A673 (cell line): ENCODE measurements around the gene PHLDB2. TPM values are rescaled to one million over a fixed set of nuclear protein-coding genes. Genes with fewer than 3 reads are reported as not detected.

Experiments
- BruUV-seq: library from RNA; stranded (reverse); fragments of 400-500 nt; replicated peaks from 2 replicates; lab custom pipeline; 2021; lab: Mats Ljungman, UMichigan
- CTCF ChIA-PET: fragments of 300-600 bp; sonication (Branson Sonifier 250); formaldehyde crosslinking; loops from one replicate; lab custom pipeline; 2022; ENCODE audit warnings: antibody characterized with exemption; lab: Charles Lee
- POLR2A ChIA-PET: fragments of 300-600 bp; sonication (Branson Sonifier 250); formaldehyde crosslinking; loops from one replicate; lab custom pipeline; 2022; ENCODE audit warnings: antibody characterized with exemption; ENCODE audit not compliant: low non-redundant PET; lab: Charles Lee
- DNase-seq: peaks from one replicate; pipeline ENCODE4 v3.0.0-alpha.2; 2015; ENCODE audit warnings: low spot score
- H3K27ac ChIP-seq: fragments of 200-600 bp; sonication (generic); 2 replicates; pipeline ENCODE4 v1.5.1; 2016; ENCODE audit warnings: mixed run types, low read depth, mild to moderate bottlenecking, mixed read lengths, antibody characterized with exemption, low read length; ENCODE audit not compliant: poor library complexity, severe bottlenecking
- H3K27me3 ChIP-seq: fragments of 200-600 bp; sonication (generic); replicated peaks from 2 replicates; pipeline ENCODE4 v1.6.1; 2017; ENCODE audit warnings: mixed run types, low read depth, mild to moderate bottlenecking, mixed read lengths, antibody characterized with exemption, low read length; ENCODE audit not compliant: insufficient read depth, poor library complexity
- H3K36me3 ChIP-seq: fragments of 200-600 bp; sonication (generic); 2 replicates; pipeline ENCODE4 v1.6.1; 2016; ENCODE audit warnings: mixed run types, mild to moderate bottlenecking, mixed read lengths, antibody characterized with exemption, low read length; ENCODE audit not compliant: insufficient read depth, poor library complexity, severe bottlenecking
- H3K4me1 ChIP-seq: fragments of 200-600 bp; sonication (generic); 2 replicates; pipeline ENCODE4 v1.6.1; 2017; ENCODE audit warnings: mixed run types, mild to moderate bottlenecking, mixed read lengths, antibody characterized with exemption, low read length; ENCODE audit not compliant: insufficient read depth, poor library complexity, severe bottlenecking
- H3K4me3 ChIP-seq: fragments of 200-600 bp; sonication (generic); 2 replicates; pipeline ENCODE4 v1.5.1; 2016; ENCODE audit warnings: low read depth, mixed run types, mild to moderate bottlenecking, mixed read lengths, low read length; ENCODE audit not compliant: poor library complexity, severe bottlenecking
- H3K9me3 ChIP-seq: fragments of 200-600 bp; sonication (generic); 2 replicates; pipeline ENCODE4 v1.6.1; 2016; ENCODE audit warnings: mixed run types, low read depth, mild to moderate bottlenecking, mixed read lengths, antibody characterized with exemption, low read length; ENCODE audit not compliant: poor library complexity, severe bottlenecking
- EZH2 ChIP-seq: fragments of 200-600 bp; sonication (generic); IDR thresholded peaks from 2 replicates; pipeline ENCODE4 v1.6.1; 2017; ENCODE audit warnings: borderline replicate concordance, low read depth, mild to moderate bottlenecking, mixed read lengths, antibody characterized with exemption, low read length; ENCODE audit not compliant: poor library complexity, severe bottlenecking
- intact Hi-C: fragments of 100-400 bp; cut with micrococcal nuclease; formaldehyde crosslinking; loops from one replicate; pipeline ENCODE4 v1.10.0; 2022; ENCODE audit not compliant: unreplicated experiment
- total RNA-seq: library from RNA; stranded (reverse); gene quantifications from 2 replicates; pipeline ENCODE4 v1.2.3, GENCODE V29; 2021
- TF ChIP-seq, protein P1 (sequence below): fragments of 300-800, 200-600 bp; sonication (generic); conservative IDR thresholded peaks from 2 replicates; pipeline ENCODE4 v1.5.1; 2017; ENCODE audit warnings: low read depth, mild to moderate bottlenecking, antibody characterized with exemption, low read length, moderate library complexity, mixed read lengths

The PHLDB2 gene
- total RNA-seq, 1 experiment from 2014 or later = 13.1 TPM

DNA sequence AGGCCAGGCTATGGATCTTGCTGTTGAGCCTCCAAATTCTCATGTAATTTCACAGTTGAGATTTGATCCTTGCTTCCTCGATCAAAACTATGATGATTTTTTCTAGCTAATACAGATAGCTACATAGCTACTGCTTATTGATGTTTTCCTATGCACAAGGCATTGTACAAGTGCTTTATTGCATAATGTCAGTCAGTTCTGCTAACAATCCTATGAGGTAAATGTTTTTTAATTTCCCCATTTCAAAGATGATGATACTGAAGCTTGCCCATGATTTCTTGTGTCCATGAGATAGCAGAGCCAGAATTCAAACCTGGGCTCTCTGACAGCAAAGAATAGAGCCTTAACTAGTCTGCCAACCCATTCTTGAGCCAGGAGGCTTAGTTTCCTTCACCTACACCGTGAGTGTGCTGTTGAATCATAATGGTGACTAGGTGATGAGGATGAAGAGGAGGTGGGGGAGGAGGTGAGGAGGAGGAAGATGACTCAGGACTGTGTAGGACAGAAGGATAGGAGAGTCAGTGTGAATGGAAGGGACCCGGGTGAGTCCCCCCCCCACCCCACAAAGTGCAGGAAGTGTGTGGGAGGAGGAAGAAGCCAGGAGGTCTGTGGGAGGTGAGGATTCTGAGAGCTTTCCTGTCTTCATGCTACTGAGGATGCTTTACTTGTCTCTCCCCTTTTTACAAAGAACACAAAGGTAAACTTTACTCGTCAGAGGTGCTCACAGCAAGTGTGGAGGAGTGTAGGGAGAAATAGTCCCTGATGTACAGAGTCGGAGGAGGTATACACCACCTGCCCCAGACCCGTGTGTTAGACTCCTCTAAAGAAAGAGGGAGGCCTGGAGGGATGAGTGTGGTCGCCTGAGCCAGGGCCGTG is 143.3 kb downstream of the PHLDB2 start:
- H3K4me3 ChIP-seq = no peak overlapping the region
- TF ChIP-seq EZH2 = no peak
- TF ChIP-seq, protein P1, sequence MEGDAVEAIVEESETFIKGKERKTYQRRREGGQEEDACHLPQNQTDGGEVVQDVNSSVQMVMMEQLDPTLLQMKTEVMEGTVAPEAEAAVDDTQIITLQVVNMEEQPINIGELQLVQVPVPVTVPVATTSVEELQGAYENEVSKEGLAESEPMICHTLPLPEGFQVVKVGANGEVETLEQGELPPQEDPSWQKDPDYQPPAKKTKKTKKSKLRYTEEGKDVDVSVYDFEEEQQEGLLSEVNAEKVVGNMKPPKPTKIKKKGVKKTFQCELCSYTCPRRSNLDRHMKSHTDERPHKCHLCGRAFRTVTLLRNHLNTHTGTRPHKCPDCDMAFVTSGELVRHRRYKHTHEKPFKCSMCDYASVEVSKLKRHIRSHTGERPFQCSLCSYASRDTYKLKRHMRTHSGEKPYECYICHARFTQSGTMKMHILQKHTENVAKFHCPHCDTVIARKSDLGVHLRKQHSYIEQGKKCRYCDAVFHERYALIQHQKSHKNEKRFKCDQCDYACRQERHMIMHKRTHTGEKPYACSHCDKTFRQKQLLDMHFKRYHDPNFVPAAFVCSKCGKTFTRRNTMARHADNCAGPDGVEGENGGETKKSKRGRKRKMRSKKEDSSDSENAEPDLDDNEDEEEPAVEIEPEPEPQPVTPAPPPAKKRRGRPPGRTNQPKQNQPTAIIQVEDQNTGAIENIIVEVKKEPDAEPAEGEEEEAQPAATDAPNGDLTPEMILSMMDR = no peak
- peaks cover 4% of the 10 kb centered on the region for H3K4me1 ChIP-seq
- BruUV-seq = no TSS peak
- H3K27me3 ChIP-seq = no peaks in the 10 kb centered on the region
- H3K27ac ChIP-seq = no peak overlapping the region
- no peak for DNase-seq
- intact Hi-C loops = no loop called here
- no peaks in the 10 kb centered on the region for H3K36me3 ChIP-seq
- no peaks in the 10 kb centered on the region for H3K9me3 ChIP-seq
- CTCF ChIA-PET = interaction anchor here (1.2 to 1.9 kb wide), 2 partner anchors 12 to 13 kb away, joined by 3 to 6 read pairs; no protein-coding TSS in a partner anchor
- POLR2A ChIA-PET = no interaction called here

DNA sequence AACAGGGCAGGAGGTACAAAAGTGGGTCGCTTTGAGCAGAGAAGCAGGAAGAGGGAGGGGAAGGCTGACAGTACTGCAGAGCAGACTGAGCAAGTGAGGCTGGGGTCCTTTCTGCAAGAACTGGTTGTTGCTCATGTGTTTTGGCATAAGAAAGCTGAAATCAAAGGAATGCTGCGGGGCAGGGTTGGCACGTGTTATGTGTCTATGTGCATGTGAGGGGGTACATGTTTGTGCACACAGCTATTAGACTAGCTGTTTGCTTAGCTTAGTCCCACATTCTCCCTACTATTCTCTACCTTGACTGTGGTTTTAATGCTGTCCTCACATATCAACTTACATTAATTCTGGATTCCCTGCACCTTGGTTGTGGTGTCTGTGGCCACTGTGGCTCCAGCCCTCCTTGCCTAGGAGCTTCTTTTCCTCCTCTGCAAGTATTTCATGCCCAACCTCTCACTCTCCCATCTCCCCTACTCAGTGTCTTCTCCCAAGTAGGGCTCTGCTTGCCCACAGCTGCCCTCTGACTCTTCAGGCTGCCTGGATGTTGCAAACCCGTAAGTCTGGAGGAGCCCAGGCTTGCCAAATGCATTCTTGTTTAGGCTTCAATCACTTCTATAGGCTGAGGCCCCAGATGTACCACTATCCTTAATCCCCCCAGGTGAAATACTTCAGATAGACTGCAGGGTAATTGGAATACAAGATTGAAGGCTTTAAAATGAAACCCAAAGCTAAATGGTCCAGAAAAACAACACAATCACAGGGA is 144.4 kb downstream of the PHLDB2 start:
- H3K27ac ChIP-seq = no peak overlapping the region
- BruUV-seq = no TSS peak
- H3K4me1 ChIP-seq = peaks cover 16% of the 10 kb centered on the region
- no peaks in the 10 kb centered on the region for H3K9me3 ChIP-seq
- TF ChIP-seq, protein P1 = no peak
- no peak for TF ChIP-seq EZH2
- DNase-seq = no peak
- H3K36me3 ChIP-seq = no peaks in the 10 kb centered on the region
- H3K4me3 ChIP-seq = no peak overlapping the region
- CTCF ChIA-PET = no interaction called here
- no peaks in the 10 kb centered on the region for H3K27me3 ChIP-seq
- intact Hi-C loops = no loop called here
- POLR2A ChIA-PET = no interaction called here

DNA sequence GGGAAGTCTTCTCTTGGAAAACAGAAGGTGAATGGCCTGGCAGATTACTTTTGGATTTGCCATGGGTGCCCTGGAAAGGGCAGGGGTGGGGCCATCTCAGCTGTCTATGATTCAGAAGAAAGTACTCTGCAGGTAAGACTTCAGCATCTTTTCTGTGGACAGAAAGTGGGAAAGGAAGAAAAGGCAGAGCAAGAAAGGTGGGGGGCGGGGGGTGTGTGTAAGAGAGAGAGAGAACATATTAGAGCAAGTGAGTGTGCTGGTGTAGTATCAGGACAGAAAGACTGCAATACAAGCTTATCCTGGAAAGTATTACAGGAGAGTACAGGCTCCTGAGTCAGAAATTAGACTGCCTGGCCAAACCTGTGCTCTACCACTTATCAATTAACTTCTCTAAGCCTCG is 145.1 kb downstream of the PHLDB2 start:
- Histone ChIP-seq H3K27ac (no peak overlapping the region), H3K36me3 (no peaks in the 10 kb centered on the region), H3K4me3 (no peak overlapping the region), H3K4me1 (peaks cover 18% of the 10 kb centered on the region), H3K27me3 (no peaks in the 10 kb centered on the region), H3K9me3 (no peaks in the 10 kb centered on the region)
- POLR2A ChIA-PET = no interaction called here
- DNase-seq = no peak
- BruUV-seq = no TSS peak
- intact Hi-C loops = no loop called here
- TF ChIP-seq, protein P1 = no peak
- TF ChIP-seq EZH2 = no peak
- CTCF ChIA-PET = no interaction called here
